ENCODE results near the gene KLHL6.
"Not testable (repeated sequence)": the region's sequence is repeated elsewhere in the genome, so short reads cannot be mapped to it uniquely, and the experiment has no call there.

Gene KLHL6

DNA sequence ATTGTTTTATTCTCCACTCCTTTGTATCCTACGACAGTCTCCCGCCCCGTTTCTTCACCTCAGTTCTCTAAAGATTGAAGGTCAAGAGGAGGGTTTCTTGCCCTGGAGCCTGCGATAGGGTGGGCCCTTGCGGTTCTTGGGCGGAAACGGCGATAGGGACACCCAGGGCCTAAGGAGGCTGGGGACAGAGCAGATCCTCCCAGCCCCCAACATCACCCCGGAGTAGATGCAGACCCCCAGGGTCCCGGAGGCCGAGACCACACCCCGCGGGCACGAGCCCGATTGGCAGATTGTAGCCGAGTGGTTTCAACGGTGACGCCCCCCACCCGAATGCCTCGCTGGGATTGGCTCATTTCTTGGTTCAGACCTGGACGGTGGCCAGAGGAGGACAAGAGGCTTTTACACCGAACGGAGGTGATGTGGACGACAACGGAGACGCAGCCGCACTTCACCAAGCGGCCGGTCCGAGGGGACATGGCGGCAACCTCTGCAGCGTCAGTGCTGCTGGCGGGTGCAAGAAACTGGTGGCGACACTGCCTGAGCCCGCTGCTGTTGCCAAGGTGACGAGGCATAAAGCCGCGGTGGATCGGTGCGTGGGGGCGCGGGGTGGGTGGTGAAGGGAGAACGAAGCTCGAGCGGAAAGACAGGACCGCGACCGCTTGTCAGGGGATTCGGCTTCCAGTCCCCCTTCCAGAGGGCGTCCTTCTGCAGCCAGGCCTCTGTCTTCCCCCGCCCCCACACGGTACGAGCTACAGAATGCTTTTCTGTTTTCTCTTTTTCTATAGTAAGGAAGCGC lies 108.1 kb downstream of the KLHL6 start:
- peak; percentile 83 for DNase-seq
- peak; percentile 96 for ATAC-seq

DNA sequence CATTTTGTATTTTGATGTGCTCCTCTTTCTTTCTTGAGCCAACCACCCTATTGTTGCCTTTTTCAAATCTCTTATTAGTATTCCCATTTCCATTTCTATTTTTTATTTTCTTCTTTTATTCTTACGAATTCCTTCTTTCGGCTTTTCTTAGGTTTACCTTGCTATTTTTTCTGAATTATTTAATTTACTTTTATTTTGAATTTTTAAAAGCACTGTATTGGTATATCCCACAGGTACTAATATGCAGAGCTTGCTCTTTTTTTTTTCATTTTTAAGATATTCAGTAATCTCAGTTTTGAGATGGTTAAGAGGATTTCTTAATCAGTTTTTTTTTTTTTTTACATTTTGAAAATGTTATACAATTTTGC lies 108.7 kb downstream of the KLHL6 start:
- DNase-seq (no peak), ATAC-seq (no peak)

DNA sequence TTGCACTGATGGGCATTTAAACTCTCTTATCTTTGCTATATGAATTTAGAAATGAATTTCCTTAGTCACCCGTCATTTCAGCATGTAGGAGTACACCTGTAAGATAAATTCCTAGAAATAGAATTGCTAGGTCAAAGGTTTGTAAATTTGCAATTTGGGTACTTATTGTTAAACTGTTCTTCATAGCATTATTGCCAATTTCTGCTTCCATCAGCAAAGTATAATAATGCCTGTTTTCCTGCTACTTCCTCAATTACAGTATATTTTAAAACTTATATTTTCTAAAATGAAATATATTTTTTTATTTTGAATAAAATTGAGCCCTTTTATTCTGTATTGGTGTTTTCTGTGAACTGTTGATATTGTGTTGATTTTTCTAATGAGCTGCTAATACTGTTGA lies 110.8 kb downstream of the KLHL6 start:
- no peak for DNase-seq
- ATAC-seq: no peak

DNA sequence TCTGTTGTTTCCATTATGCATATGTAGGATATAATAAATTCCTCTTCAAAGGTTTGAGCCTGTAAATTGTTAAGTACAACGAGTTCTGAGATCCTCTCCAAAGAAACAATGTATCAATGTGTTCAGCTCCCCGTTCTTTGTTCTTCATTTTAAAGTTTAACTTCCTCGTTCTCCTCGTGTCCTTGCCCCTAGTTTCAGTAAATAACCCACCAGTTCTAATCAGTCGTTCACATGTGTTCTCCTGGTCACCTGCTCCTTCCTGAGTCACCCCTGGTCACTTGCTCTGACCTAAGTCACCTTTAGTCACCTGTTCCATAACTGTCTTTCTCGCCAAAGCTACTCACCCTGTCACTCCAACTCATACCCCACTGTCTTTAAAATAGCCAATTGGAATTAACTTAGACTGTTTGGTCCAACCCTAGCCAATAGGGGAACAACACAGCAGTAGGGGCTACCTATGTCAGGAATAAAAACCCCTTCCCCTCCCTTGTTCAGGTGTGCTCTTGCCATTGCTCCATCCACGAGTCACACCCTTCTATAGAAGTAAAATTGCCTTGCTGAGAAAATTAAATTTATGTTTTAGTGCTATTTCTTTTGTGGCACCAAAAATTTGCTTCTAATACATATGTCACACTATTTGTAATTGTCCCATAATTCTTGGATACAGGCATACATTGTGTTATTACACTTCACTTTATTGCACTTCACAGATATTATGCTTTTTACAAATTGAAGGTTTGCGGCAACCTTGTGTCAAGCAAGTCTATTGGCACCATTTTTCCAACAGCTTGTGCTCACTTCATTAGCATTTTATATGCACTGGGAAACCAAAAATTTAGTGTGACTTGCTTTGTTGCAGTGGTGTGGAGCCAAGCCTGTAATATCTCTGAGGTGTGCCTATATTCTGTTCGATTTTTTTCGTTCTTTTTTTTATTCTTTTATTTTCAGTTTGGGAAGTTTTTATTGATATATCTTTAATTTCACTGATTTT lies 111.8 kb downstream of the KLHL6 start:
- no peak for DNase-seq
- no peak for ATAC-seq

DNA sequence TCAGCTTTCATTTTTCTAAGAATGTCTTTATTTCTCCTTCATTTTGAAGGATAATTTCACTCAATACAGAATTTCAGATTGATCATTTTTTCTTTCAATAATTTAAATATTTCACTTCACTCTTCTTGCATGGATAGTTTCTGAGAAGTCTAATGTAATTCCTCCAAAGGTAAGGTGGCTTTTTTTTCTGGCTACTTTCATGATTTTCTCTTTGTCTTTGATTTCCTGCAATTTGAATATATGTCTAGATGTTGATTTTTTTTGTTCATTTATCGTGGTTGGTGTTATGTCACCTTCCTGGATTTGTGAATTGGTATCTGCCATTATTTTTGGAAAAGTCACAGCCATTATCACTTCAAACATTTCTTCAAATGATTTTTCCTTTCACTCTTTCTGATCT lies 112.5 kb downstream of the KLHL6 start:
- ATAC-seq (no peak), DNase-seq (no peak)

DNA sequence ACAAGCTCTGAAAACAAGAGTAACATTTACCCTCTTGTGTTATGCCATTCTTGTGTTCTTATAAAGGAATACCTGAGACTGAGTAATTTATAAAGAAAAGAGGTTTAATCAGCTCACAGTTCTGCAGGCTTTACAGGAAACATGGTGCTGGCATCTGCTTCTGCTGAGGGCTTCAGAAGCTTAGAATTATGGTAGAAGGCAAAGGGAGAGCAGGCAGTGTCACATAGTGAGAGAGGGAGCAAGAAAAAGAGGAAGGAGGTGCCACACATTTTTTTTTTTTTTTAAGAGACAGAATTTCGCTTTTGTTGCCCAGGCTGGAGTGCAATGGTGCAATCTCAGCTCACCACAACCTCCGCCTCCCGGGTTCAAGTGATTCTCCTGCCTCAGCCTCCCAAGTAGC lies 115.0 kb downstream of the KLHL6 start:
- not testable (repeated sequence) for DNase-seq, ATAC-seq

DNA sequence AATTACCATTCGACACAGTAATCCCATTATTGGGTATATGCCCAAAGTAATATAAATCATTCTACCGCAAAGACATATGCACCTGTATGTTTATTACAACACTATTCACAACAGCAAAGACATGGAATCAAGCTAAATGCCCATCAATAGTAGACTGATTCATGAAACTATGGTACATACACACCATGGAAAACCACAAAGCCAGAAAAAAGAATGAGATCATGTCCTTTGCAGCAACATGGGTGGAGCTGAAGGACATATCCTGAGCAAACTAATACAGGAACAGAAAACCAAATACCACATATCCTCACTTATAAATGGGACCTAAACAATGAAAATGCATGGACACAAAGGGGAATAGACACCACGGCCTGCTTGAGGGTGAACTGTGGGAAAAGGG lies 116.0 kb downstream of the KLHL6 start:
- DNase-seq: no peak
- no peak for ATAC-seq

DNA sequence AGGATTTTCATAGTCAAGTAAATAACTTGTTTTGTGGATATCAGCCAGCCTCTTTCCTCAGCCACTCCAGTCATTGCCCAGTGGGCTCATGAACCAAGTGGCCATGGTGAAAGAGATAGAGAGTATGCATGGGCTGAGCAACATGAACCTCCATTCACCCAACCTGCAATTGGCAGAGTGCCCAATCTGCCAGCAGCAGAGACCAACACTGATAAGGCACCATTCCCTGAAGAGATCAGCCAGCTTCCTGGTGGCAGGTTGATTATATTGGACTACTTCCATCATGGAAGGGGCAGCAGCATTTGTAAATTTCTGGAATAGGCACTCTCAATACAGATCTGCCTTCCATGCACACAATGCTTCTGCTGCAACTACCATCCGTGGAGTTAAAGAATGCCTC lies 116.8 kb downstream of the KLHL6 start:
- DNase-seq (no peak), ATAC-seq (no peak)

DNA sequence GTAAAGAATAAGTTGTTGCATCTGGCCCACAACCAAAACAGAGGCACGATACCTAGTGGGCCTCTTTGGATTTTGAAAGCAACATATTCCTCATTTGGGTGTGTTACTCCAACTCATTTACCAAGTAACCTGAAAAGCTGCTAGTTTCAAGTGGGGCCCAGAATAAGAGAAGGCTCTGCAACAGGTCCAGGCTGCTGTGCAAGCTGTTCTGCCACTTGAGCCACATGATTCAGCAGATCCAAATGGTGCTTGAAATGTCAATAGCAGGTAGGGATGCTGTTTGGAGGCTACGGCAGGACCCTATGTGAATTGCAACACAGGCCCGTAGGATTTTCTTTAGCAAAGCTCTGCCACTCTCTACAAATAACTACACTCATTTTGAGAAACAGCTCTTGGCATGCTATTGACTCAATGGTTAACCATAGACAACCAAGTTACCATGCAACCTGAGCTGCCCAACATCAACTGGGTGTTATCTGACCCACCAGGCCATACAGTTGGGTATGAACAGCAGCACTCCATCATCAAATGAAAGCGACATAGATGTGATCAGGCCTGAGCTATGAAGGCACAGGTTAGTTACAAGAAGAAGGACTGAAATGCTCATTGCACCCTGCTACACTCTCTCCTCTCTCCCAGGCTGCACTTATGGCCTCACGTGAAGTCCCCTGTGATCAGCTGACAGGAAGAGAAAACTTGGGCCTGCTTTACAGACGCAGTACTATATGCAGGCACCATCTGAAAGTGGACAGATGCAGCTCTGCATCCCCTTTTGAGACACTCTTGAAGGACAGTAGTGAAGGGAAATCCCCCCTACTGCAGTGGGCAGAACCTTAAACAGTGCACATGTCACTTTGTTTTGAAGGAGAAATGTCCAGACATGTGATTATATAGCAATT lies 117.6 kb downstream of the KLHL6 start:
- no peak for ATAC-seq
- no peak for DNase-seq

Measured in stimulated activated naive CD8-positive, alpha-beta T cell treated with anti-CD3 and anti-CD28 coated beads, Interleukin-15, Interleukin-2, amounts not matched to agents 100 U/mL and 50 U/mL, for 24 hours (primary cell).